ENCODE measurements around the gene MYL5. TPM values are rescaled to one million over a fixed set of nuclear protein-coding genes. Genes with fewer than 3 reads are reported as not detected.
"Not testable (repeated sequence)": the region's sequence is repeated elsewhere in the genome, so short reads cannot be mapped to it uniquely, and the experiment has no call there.

The MYL5 gene
- total and polyA plus RNA-seq, 2 of the 13 experiments (the other 11 are each of a cell fraction or from before 2014, with no cell fraction given) = 6.5 to 16.0 TPM

GRCh38 chr4:642366-642765 lies 32.0 kb upstream of the MYL5 start:
- H3K4me3 ChIP-seq (replicated peaks in 1 of 3; ENCODE audit: insufficient read depth in 1 of 3, low read depth in 2 of 3, low read length in 3 of 3); H3K9me3 ChIP-seq (ENCODE audit: low read length); H3K4me1 ChIP-seq (ENCODE audit: insufficient read depth, low read length); BruUV-seq (replicated peaks); in situ Hi-C loops (cut with HindIII; ENCODE audit: extremely low pct_ligation_motif_present, low pct_unique_long_range_greater_than_20kb); H2AFZ ChIP-seq (ENCODE audit: low read length); POLR2A ChIA-PET; CTCF ChIA-PET (ENCODE audit: low intra/inter-chr PET ratio, low total read pairs); H3K27ac ChIP-seq (ENCODE audit: extremely low read length, insufficient read depth, low read length); intact Hi-C loops (cut with micrococcal nuclease; ENCODE audit: unreplicated experiment); H3K79me2 ChIP-seq (ENCODE audit: insufficient read depth, low read length); H3K9ac ChIP-seq (ENCODE audit: insufficient read depth, low read depth, low read length); ATAC-seq; FAIRE-seq; DNase-seq (ENCODE audit: low spot score); H4K20me1 ChIP-seq (ENCODE audit: insufficient read depth, low read length); H3K4me2 ChIP-seq (ENCODE audit: low read depth, low read length); H3K36me3 ChIP-seq (replicated peaks in 1 of 2; ENCODE audit: control insufficient read depth in 1 of 2, insufficient read depth in 2 of 2, low read length in 2 of 2); TF ChIP-seq ATF7 (CRISPR knock-in tag; IDR thresholded peaks at IDR 0.05): not testable (repeated sequence)
- peaks cover 3 to 11% of the 10 kb centered on the region in 2 experiments; a peak in 4 of 5 replicates for H3K27me3 ChIP-seq (ENCODE audit: control insufficient read depth in 1 of 2, insufficient read depth in 2 of 2, low read length in 2 of 2)
- 44% methylated on average over 6 of the region's 6 CpGs for WGBS (ENCODE audit: low lambda C conversion rate)
- peak; percentile 34 for TF ChIP-seq ATF7 (IDR thresholded peaks at IDR 0.05)

GRCh38 chr4:646460-646859 lies 27.9 kb upstream of the MYL5 start:
- CTCF ChIA-PET (ENCODE audit: low intra/inter-chr PET ratio, low total read pairs) = no interaction called here
- in situ Hi-C loops (cut with HindIII; ENCODE audit: extremely low pct_ligation_motif_present, low pct_unique_long_range_greater_than_20kb) = no loop called here
- Histone ChIP-seq H3K4me2 (ENCODE audit: low read depth, low read length) (no peak overlapping the region), H2AFZ (ENCODE audit: low read length) (no peak overlapping the region), H3K9me3 (ENCODE audit: low read length) (peaks cover 9% of the 10 kb centered on the region; the same call in 1 of the 2 replicates), H3K4me1 (ENCODE audit: insufficient read depth, low read length) (peaks cover 30% of the 10 kb centered on the region), H4K20me1 (ENCODE audit: insufficient read depth, low read length) (no peaks in the 10 kb centered on the region), H3K79me2 (ENCODE audit: insufficient read depth, low read length) (no peaks in the 10 kb centered on the region), H3K27ac (ENCODE audit: extremely low read length, insufficient read depth, low read length) (no peak overlapping the region), H3K27me3 (ENCODE audit: control insufficient read depth in 1 of 2, insufficient read depth in 2 of 2, low read length in 2 of 2) (peaks cover 8 to 35% of the 10 kb centered on the region in 2 experiments; a peak in 4 of 5 replicates), H3K9ac (ENCODE audit: insufficient read depth, low read depth, low read length) (no peak overlapping the region), H3K4me3 (replicated peaks in 1 of 3; ENCODE audit: insufficient read depth in 1 of 3, low read depth in 2 of 3, low read length in 3 of 3) (no peak overlapping the region), H3K36me3 (replicated peaks in 1 of 2; ENCODE audit: control insufficient read depth in 1 of 2, insufficient read depth in 2 of 2, low read length in 2 of 2) (no peaks in the 10 kb centered on the region)
- TF ChIP-seq ZBTB33 (CRISPR knock-in tag; IDR thresholded peaks at IDR 0.05) (no peak), ZNF431 (CRISPR knock-in tag; IDR thresholded peaks at IDR 0.05; ENCODE audit: borderline replicate concordance, low read depth) (no peak), ZNF136 (CRISPR knock-in tag; IDR thresholded peaks at IDR 0.05; ENCODE audit: low read depth) (no peak), PHF21A (CRISPR knock-in tag; IDR thresholded peaks at IDR 0.05) (no peak), KDM4B (CRISPR knock-in tag; IDR thresholded peaks at IDR 0.05) (no peak), POLR2AphosphoS2 (IDR thresholded peaks at IDR 0.05; ENCODE audit: low read depth, low read length) (no peak), KAT2B (IDR thresholded peaks at IDR 0.05; ENCODE audit: borderline replicate concordance, low read depth, low read length) (no peak), ZNF24 (IDR thresholded peaks at IDR 0.05) (no peak), TSC22D2 (CRISPR knock-in tag; IDR thresholded peaks at IDR 0.05; ENCODE audit: borderline replicate concordance) (no peak), ATF6 (CRISPR knock-in tag; conservative IDR thresholded peaks at IDR 0.05) (no peak), POLR2G (IDR thresholded peaks at IDR 0.05; ENCODE audit: low read depth, low read length) (no peak), ZNF737 (CRISPR knock-in tag; IDR thresholded peaks at IDR 0.05; ENCODE audit: borderline replicate concordance) (no peak), ZKSCAN1 (IDR thresholded peaks at IDR 0.05; ENCODE audit: low read length) (no peak), MXD4 (CRISPR knock-in tag; IDR thresholded peaks at IDR 0.05) (no peak), KAT7 (CRISPR knock-in tag; IDR thresholded peaks at IDR 0.05; ENCODE audit: borderline replicate concordance) (no peak)
- POLR2A ChIA-PET = no interaction called here
- BruUV-seq (replicated peaks) = no TSS peak
- intact Hi-C loops (cut with micrococcal nuclease; ENCODE audit: unreplicated experiment) = no loop called here
- WGBS (ENCODE audit: low lambda C conversion rate) = 82% methylated on average over 32 of the region's 32 CpGs
- no peak for FAIRE-seq
- ATAC-seq = no peak
- DNase-seq (ENCODE audit: low spot score) = no peak
